CD4-positive, alpha-beta T cell treated with Interferon gamma for 1 hour (primary cell): Measurements from ENCODE around the gene CLCN2.
A peak's percentile ranks its signal among the peaks of the same experiment; 100 is the strongest.

ENCODE experiments used
- DNase-seq: peaks from one replicate; pipeline ENCODE4 v3.0.0-alpha.2; 2020

CLCN2 gene

GRCh38 chr3:184380185-184380626 is 18.8 kb upstream of the CLCN2 start:
- DNase-seq: no peak

- no peak for DNase-seq
Measured at GRCh38 chr3:184379358-184380184, 18.2 kb upstream of the CLCN2 start, which contains the start of gene CHRD. CHRD (plus strand) TSS chr3:184380054; CDS start chr3:184380319, 265 bp downstream.

- no peak for DNase-seq
Measured at GRCh38 chr3:184378651-184379357, 17.4 kb upstream of the CLCN2 start.

GRCh38 chr3:184377882-184378445 is 16.6 kb upstream of the CLCN2 start, which contains the start of gene THPO:
THPO (minus strand) TSS chr3:184378207; CDS start chr3:184376259, 1,948 bp downstream.
- no peak for DNase-seq

- DNase-seq: no peak
Measured at GRCh38 chr3:184377374-184377773, 16.0 kb upstream of the CLCN2 start.

- DNase-seq: no peak
Measured at GRCh38 chr3:184375747-184376461, 14.5 kb upstream of the CLCN2 start.

- DNase-seq: no peak
Measured at GRCh38 chr3:184373422-184373821, 12.0 kb upstream of the CLCN2 start.

- DNase-seq: no peak
Measured at GRCh38 chr3:184372911-184373310, 11.5 kb upstream of the CLCN2 start.

- no peak for DNase-seq
Measured at GRCh38 chr3:184372296-184372821, 11.0 kb upstream of the CLCN2 start.

- peak; percentile 65 for DNase-seq
Measured at GRCh38 chr3:184371570-184372018, 10.2 kb upstream of the CLCN2 start.

GRCh38 chr3:184368586-184369183 is 7.3 kb upstream of the CLCN2 start:
- DNase-seq: no peak

- DNase-seq: no peak
Measured at GRCh38 chr3:184368116-184368515, 6.7 kb upstream of the CLCN2 start.

GRCh38 chr3:184366619-184367289 is 5.3 kb upstream of the CLCN2 start:
- DNase-seq: no peak

- DNase-seq: peak; percentile 95
Measured at GRCh38 chr3:184362668-184363546, 1.5 kb upstream of the CLCN2 start.

- peak; percentile 11 for DNase-seq
Measured at GRCh38 chr3:184361932-184362667, 695 bp upstream of the CLCN2 start.

- no peak for DNase-seq
Measured at GRCh38 chr3:184360929-184361531, 375 bp downstream of the CLCN2 start.

- no peak for DNase-seq
Measured at GRCh38 chr3:184360070-184360928, 1.1 kb downstream of the CLCN2 start.

GRCh38 chr3:184359610-184360009 is 1.8 kb downstream of the CLCN2 start:
- DNase-seq: no peak
